ENCODE results near the gene CXCL10. TPM values are rescaled to one million over a fixed set of nuclear protein-coding genes. Genes with fewer than 3 reads are reported as not detected.

Gene CXCL10
- total and polyA plus RNA-seq, 2 of the 4 experiments (the other 2 are of a cell fraction): 0.15 to 0.18 TPM

DNA sequence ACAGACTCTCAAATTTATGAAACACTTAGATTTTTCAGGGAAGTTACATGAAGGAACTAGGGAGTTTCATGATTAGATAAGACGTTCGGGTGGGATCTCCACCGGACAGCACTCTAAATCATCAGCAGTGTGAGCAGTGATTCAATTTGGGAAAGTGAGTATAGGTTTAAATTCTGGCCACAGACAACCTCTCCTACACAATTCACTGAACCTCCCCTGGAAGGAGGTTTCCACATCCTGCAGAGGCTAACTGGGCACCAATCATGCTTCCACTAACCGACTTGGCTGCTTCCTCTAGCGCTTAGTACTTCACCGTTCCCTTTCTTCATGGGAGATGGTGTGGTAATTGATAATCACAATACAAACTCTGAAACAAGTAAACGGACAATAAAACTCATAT is 21.6 kb downstream of the CXCL10 start:
- dilution Hi-C loops (cut with HindIII; ENCODE audit: low sequenced_read_pairs, unreplicated experiment): no loop called here
- H3K79me1 ChIP-seq (ENCODE audit: low read depth in 1 of 2, low read length in 2 of 2): no peaks in the 10 kb centered on the region
- no peak overlapping the region for H3K56ac ChIP-seq (ENCODE audit: extremely low read depth, insufficient read depth, low read length)
- H2BK120ac ChIP-seq (ENCODE audit: low read depth, low read length): 0 out of 2 replicates have a peak overlapping the region, but pooled peaks have one; percentile 13
- no peaks in the 10 kb centered on the region for H4K20me1 ChIP-seq (ENCODE audit: insufficient read depth, low read length)
- H3K9ac ChIP-seq (ENCODE audit: low read depth, low read length): no peak overlapping the region
- no peak overlapping the region for H2BK5ac ChIP-seq (ENCODE audit: low read depth, low read length, poor library complexity, severe bottlenecking)
- H3K27me3 ChIP-seq (ENCODE audit: control insufficient read depth, insufficient read depth, low read length): 0 out of 2 replicates have a peak, but pooled peaks cover 4% of the 10 kb centered on the region
- in situ Hi-C loops (cut with MboI; ENCODE audit: low sequenced_read_pairs): no loop called here
- no peaks in the 10 kb centered on the region for H3K36me3 ChIP-seq (ENCODE audit: control insufficient read depth, insufficient read depth, low read length)
- intact Hi-C loops (cut with micrococcal nuclease): no loop called here
- WGBS, 2 experiments (ENCODE audit: extremely low coverage in 2 of 2, insufficient read length in 1 of 2): no CpG with 5 or more reads among the region's 7 CpGs
- H3K14ac ChIP-seq (replicated peaks; ENCODE audit: low read depth, low read length): no peak overlapping the region
- H3K4ac ChIP-seq (ENCODE audit: low read depth, low read length): no peak overlapping the region
- ChIA-PET POLR2A (ENCODE audit: unreplicated experiment) (no interaction called here), CTCF (interaction anchor here (0.6 kb wide), 2 partner anchors 57 to 81 kb away, joined by 3 read pairs; no protein-coding TSS in a partner anchor)
- no peak for DNase-seq
- H3K4me2 ChIP-seq (ENCODE audit: low read depth, low read length): no peak overlapping the region
- H3K4me3 ChIP-seq (ENCODE audit: insufficient read depth, low read depth, low read length): no peak overlapping the region
- H2AK5ac ChIP-seq (ENCODE audit: low read depth, low read length): no peak overlapping the region
- H3K9me1 ChIP-seq (ENCODE audit: insufficient read depth, low read length): no peaks in the 10 kb centered on the region
- H4K91ac ChIP-seq (ENCODE audit: insufficient read depth, low read depth, low read length): no peak overlapping the region
- H3K18ac ChIP-seq (ENCODE audit: low read depth, low read length): no peak overlapping the region
- ATAC-seq (ENCODE audit: low read depth): no peak
- H2BK15ac ChIP-seq (ENCODE audit: low read depth, low read length): no peak overlapping the region
- H3K27ac ChIP-seq (ENCODE audit: insufficient read depth, low read length): no peak overlapping the region
- no peak overlapping the region for H2AFZ ChIP-seq (replicated peaks; ENCODE audit: low read length, poor library complexity)
- no peak overlapping the region for H4K8ac ChIP-seq (ENCODE audit: low read depth in 2 of 2, low read length in 2 of 2)
- H3K23ac ChIP-seq (ENCODE audit: low read depth, low read length): no peak overlapping the region
- H2AK9ac ChIP-seq (replicated peaks; ENCODE audit: low read depth, low read length, poor library complexity): no peak overlapping the region
- TF ChIP-seq MXI1 (IDR thresholded peaks at IDR 0.05; ENCODE audit: borderline replicate concordance, low read depth, low read length) (no peak), RCOR1 (IDR thresholded peaks at IDR 0.05; ENCODE audit: insufficient replicate concordance, low read length) (no peak), NFE2L2 (IDR thresholded peaks at IDR 0.05; ENCODE audit: low read depth, low read length) (no peak), FOS (IDR thresholded peaks at IDR 0.05; ENCODE audit: low read depth, low read length) (no peak), MAZ (IDR thresholded peaks at IDR 0.05; ENCODE audit: borderline replicate concordance, low read depth, low read length) (no peak)
- no peak overlapping the region for H4K5ac ChIP-seq (ENCODE audit: low read depth, low read length)
- H3K4me1 ChIP-seq (ENCODE audit: control insufficient read depth, insufficient read depth, low read length): 0 out of 2 replicates have a peak, but pooled peaks cover 2% of the 10 kb centered on the region
- no peaks in the 10 kb centered on the region for H3K9me3 ChIP-seq (ENCODE audit: control insufficient read depth, insufficient read depth, low read length)
- no peak overlapping the region; the same call in 1 of the 2 replicates for H2BK20ac ChIP-seq (ENCODE audit: low read depth, low read length)
- no TSS peak for BruUV-seq (replicated peaks)
